Activated naive CD4-positive, alpha-beta T cell treated with anti-CD3 and anti-CD28 coated beads, Interleukin-2, amount 50 U/mL, for 16 hours (primary cell): ENCODE results near the gene IER3.
A peak's percentile ranks its signal among the peaks of the same experiment; 100 is the strongest.
"Not testable (repeated sequence)": the region's sequence is repeated elsewhere in the genome, so short reads cannot be mapped to it uniquely, and the experiment has no call there.

Experiments
- DNase-seq: peaks from one replicate; pipeline ENCODE4 v3.0.0-alpha.2; 2020

IER3 gene

DNA sequence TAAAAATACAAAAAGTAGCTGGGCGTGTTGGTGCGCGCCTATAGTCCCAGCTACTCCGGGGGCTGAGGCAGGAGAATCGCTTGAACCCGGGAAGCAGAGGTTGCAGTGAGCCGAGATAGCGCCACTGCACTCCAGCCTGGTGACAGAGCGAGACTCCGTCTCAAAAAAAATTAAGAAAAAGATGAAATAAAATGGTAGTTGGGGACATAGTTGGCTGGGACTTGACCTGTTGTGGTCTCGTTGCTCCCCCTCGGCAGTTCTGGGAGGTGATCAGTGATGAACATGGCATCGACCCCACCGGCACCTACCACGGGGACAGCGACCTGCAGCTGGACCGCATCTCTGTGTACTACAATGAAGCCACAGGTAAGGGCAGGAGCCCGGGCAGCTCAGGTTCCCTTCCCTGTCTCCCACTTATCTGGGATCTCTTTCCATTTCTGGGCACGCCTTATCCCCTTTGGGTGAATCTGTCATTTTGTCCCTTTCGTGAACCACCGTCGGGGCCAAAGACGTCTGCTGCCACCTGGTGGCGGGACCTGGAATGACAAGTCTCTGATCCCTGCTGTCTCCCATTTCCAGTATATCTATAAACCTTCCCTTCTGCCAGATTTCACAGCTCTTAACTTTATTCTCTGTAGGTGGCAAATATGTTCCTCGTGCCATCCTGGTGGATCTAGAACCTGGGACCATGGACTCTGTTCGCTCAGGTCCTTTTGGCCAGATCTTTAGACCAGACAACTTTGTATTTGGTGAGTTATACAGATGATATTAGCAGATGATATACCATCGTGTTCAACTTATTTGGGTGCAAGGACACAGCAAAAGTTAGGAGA, 21.9 kb downstream of the IER3 start:
- peak; percentile 80 for DNase-seq

DNA sequence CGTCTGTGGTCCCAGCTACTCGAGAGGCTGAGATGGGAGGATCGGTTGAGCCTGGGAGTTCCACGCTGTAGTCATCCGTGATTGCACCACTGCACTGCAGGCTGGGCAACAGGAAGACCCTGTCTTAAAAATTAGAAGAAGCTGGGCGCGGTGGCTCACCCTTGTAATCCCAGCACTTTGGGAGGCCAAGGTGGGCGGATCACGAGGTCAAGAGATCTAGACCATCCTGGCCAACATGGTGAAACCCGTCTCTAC, 22.4 kb downstream of the IER3 start:
- DNase-seq, result peak; percentile 23

DNA sequence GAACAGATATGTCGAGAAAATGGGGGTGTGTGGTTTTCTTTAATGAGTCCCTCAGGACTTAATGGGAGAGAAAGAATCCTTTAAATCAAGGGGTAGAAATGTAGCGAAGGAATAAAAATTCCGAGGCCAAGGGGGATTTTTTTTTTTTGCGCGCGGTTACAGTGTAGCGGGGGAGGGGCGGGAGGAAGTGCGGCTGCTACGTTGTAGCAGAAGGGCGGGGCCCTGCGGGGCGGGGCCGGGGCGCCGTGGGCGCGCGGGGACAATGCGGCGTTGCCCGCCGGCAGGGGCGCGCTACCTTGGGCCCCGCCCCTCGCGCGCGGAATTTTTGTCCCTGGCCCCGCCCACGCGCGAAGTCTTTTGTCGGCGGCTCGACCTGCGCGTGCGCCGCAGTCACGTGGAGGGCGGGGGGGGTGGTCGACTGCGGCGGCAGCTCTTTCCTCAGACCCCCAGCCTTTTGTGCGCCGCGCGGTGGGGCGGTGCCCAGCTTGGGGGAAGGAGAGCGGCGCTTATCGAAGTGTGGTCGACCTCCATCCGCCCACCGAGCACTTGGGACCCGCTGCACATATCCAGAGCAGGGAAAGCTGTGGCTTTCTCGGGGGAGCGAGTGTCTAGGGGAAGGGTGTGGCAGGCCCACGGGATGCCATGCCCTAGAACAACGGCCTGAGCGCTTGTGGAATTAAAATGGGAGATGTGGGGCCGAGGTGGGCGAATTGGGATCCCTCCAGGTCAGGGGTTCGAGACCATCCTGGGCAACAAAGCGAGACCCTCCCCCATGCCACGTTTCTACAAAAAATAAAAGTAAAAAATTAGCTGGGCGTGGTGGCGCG, 22.9 kb downstream of the IER3 start:
- peak; percentile 98 for DNase-seq

DNA sequence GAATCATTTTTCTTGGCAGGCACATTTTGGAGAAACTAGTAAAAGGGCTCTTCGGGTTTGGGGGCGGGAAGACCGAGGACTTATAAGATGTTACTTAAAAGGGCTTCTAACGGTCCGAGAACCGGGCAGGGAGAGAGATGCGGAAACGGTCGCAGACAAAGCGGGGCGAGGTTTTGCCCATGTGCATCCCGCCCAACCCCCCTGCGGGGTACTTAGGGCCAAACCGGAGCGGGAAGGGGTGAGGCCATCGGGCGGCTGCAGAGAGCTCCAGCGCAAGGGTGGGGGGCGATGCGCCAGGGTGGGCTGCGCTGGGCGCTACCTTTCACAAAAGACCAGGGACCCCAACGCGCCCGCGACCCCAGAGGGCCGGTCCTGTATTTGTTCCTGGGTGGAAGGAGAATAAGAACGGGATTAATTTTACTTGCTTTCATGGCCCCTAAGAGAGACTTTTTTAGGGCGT, 23.6 kb downstream of the IER3 start:
- DNase-seq, result peak; percentile 75

DNA sequence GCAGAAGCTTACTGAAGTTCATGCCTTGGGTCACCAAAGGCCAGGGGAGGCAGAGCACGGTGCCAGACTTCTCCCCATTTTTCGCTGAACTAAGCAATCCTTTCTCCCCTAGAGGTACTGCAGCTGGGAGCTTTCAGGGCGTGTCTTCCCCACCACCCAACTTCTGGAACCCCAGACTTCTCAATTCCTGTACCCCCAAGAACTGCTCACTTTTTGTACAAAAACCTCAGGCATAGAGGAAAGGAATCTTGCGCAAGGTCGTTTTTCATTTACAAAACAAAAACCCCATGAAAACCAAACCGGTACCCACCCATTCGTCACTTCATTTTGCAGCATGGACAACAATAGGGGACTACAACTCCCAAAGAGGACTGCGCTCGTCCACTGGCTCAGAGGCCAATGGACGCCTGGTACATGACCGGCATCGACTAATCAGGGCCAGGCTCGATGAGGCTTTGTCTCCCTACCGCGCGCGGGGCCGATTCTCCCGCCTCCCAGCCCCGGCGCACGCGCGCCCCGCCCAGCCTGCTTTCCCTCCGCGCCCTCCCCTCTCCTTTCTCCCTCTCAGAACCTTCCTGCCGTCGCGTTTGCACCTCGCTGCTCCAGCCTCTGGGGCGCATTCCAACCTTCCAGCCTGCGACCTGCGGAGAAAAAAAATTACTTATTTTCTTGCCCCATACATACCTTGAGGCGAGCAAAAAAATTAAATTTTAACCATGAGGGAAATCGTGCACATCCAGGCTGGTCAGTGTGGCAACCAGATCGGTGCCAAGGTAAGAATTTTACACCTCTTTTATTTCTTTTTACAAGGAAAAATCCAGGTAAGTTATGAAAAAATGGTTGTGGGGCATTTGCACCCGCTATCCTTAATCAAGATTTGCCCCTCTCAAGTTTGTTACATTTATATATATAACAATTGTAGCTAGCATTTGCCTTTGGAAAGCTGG, 24.3 kb downstream of the IER3 start, which contains the start of gene TUBB:
TUBB (plus strand) TSS at position 562 of the 947 bp plus-strand sequence; CDS start at position 717, 155 bp downstream.
- peak; percentile 95 for DNase-seq

DNA sequence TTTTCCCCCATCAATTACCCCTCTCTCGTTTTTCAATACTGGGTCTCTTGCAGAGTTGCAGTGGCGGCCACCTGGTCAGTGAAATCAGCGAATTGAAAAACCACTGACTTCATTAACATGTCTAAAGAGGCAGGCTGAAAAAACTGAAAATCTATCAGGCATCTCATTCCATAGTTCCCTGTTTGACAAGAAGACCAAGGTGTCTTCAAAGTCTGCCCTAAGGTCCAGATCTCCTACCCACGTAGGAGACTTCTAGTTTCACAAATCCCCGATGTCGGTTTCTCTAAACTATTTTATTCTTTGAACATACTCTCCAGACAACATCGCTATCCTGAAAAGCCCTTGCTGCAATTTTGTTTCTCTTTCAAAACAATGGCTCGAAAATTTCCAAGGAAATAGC, 25.0 kb downstream of the IER3 start:
- no peak for DNase-seq

DNA sequence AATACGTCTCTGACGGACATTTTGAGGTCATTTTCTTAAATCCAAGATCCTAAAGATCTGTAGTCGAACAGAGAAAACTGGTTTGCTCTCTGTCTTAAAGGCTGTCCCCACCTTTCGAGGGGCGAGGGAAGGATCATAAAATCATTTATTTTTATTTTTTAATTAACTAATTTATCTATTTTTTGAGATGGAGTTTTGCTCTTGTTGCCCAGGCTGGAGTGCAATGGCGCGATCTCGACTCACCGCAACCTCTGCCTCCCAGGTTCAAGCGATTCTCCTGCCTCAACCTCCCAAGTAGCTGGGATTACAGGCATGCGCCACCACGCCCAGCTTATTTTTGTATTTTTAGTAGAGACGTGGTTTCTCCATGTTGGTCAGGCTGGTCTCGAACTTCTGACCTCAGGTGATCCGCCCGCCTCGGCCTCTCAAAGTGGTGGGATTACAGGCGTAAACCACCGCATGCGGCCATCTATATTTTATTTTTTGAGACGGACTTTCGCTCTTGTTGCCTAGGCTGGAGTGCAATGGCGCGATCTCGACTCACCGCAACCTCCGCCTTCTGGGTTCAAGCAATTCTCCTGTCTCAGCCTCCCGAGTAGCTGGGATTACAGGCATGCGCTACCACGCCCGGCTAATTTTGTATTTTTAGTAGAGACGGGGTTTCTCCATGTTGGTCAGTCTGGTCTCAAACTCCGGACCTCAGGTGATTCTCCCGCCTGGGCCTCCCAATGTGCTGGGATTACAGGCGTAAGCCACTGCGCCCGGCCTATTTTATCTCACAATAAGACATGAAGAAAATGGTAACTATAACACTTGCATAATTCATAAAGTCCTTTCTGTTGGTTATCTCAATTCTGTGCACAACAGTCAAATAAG, 26.3 kb downstream of the IER3 start:
- DNase-seq, result not testable (repeated sequence)

DNA sequence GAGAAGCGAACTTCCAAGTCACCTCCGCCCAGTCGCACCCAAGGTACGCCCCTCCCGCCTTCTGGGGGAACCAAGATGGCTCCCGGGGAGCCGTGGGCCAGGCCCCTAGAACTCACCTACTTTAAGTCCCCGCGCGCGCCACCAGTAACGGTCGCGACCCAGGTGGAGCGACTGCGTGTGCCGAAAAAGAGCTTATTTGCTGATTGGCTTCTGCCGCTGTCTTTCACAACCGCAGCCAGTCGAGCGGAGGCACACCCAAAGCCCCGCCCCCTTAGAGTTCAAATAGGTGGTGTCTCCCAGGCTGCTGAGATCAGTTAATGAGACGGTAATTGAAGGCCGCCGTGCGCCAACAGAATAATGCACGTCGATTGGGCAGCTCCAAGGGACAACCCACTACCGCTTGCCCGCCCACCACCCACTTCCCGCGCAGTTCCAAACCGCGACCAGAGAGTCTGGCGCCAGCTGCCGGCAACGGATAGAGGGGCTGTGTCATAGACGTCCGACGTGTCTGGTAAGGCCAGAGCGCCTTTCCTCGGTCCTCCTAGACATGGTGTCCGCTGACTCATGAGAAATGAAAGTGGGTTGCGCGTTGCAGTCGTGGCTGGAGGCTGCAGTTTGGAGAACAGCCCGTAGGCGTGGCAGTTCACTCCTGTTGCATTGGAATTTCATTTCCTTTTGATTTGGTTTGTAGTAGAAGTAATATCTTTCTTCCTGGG, 27.1 kb downstream of the IER3 start, which contains the start of gene MDC1:
MDC1 (minus strand) TSS at position 153 of the 716 bp plus-strand sequence. CDS start 2,106 bp downstream, outside the sequence.
- DNase-seq, result peak; percentile 99

DNA sequence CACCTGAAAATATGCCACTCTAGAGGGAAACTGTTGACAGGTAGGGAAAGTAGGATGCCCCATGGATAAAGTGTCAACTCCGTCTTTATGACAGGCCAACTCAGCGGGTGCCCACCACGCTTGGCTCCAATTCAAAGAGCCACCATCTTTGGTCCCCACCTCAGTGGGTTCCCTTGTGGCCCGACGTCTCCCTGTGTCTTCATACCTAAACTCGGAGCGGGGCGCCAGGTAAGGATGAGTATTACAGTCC, 27.5 kb downstream of the IER3 start:
- no peak for DNase-seq

DNA sequence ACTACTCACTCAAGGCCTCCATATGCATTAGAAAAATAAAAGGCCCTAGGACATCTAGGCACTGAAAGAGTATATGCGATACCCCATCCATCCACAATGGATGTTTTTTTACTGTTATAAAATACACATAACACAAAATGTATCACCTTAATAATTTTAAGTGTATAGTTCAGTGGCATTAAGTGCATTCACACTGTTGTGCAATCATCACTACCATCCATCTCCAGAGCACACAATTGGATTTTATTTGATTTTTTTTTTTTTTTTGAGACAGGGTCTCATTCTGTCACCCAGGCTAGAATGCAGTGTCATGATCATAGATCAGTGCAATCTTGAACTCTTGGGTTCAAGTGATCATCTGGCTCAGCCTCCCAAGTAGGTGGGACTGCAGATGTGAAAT, 30.1 kb downstream of the IER3 start:
- DNase-seq, result no peak

DNA sequence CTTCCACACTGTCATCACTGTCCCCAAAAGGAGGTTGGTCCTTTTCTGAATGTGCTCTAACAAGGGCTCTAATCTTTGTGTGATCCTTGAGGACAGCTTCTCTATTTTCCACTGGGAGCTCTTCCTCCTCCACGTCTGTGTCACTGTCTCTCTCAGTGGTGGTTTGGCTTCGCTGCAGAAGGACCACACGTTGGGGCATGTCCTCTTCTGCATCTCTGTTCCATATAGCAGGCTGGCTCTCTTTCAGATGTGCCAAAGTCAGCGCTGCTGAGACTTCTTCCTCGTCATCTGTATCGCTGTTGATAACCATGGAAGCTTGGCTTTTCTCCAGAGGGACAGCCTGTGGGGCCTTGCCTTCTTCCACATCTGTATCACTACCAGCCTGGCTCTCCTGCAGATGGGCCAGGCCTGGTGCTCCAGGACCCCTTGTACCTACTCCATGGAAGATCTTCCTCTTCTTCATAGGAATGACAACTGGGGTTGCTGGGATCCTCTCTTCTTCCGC, 31.9 kb downstream of the IER3 start:
- no peak for DNase-seq

DNA sequence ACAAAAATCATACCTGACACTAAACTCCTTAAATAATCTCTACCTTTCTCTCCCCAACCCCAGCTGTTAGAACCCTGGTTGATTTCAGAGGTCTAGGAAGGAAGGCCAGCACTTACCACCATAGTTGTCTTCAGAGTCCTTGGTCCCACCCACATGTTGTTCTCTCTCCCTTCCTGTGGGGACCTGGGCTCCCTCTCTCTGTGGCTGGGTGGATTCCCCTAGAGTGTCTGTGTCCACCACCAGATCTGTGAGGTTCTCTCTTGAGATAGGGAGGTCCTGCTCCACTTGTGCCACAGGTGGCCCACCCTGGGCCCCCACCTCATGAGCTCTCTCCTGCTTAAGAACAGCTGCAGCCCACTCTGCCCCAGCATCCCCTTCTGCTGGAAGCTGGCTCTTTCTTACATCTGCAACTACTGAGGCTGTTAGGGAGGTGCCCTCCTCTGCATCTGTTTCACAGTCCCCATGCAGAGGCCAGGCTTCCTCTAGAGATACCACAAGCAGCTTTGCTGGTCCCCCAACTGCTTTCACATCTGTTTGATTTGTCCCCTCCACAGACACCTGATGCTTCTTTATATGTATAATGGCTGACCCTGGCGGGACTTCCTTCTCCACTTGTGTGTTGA, 32.5 kb downstream of the IER3 start:
- no peak for DNase-seq

DNA sequence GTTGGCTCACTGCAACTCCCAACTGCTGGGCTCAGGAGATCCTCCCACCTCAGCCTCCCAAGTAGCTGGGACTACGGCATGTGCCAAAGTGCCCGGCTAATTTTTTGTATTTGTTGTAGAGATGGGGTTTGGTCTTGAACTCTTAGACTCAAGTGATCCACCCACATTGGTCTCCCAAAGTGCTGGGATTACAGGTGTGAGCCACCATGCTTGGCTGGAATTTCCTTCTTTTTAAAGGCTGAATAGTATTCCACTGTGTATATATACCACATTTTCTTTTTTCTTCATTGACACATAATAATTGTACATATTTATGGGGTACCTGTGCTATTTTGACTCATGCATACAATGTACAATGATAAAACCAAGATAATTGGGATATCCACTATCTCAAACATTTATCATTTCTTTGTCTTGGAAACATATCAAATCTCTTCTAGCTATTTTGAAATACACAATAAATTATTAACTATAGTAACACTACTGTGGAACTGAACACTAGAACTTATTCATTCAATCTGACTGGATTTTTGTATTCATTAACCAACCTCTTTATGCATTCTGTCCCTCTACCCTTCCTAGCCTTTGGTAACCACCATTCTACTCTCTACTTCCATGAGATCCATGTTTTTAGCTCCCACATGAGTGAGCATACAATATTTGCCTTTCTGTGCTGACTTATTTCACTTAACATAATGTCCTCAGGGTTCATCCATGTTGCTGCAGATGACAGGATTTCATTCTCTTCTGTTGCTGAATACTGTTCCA, 35.1 kb downstream of the IER3 start:
- no peak for DNase-seq

DNA sequence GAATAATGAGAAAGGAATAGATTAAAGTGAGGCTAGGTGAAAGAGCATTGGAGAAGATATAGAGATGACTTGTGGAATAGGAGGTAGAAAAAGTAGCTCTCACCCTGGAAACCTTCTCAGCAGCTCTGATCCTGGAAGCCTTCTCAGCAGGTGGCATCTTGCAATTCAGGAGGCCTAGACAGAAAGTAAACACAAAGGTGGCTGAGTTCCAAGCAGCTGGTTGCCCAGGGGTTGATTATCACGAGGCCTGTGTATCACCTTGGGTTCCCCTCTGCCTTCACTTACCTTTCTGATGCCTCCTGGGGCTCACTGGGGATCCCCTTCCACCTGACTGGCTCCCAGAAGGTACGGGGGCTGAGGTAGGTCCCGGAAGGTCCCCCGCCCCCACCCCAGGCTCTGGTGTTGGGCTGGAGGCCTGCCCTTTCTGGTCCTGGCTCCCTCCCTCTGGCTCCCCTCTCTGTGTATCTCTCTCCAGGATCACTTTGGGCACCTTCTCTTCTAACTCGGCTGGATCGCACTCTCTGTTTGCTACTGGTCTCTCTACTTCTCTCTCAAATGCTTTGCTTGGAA, 37.0 kb downstream of the IER3 start:
- DNase-seq, result no peak

DNA sequence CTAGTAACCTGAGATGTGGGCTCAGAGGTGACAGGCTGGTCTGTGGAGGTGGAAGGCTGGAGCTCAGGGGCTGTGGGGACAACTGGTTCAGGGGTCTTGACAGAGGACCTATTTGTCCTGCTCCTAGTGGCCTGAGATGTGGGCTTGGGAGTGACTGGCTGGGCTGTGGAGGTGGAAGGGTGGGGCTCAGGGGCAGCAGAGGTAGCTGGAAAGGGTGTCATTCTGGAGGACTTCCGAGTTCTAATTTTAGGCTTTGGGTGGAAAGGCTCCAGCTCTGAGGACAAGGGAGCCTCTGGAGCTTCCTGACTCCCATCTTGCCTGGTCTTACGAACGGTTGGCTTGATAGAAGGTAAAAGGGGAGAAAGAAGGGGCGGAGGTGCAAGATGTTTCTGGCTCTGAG, 38.7 kb downstream of the IER3 start:
- no peak for DNase-seq

DNA sequence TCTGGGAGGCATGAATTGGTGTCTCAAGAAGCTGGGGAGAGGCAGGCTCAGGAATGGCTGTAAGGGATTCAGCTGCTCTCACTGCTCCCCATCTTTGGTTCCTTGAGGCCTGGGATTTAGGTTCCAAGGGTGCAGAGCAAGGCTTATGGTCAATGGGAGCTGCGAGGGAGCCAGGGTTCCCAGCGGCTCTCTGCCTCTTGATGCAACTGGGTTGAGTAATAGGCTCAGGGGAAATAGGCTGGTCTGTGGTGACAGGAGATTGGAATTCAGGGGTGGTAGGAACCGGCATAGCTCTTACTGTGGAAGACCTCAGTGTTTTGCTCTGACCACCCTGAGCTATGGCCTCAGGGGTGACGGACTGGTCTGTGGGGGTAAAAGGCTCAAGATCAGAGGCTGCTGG, 40.5 kb downstream of the IER3 start:
- no peak for DNase-seq

DNA sequence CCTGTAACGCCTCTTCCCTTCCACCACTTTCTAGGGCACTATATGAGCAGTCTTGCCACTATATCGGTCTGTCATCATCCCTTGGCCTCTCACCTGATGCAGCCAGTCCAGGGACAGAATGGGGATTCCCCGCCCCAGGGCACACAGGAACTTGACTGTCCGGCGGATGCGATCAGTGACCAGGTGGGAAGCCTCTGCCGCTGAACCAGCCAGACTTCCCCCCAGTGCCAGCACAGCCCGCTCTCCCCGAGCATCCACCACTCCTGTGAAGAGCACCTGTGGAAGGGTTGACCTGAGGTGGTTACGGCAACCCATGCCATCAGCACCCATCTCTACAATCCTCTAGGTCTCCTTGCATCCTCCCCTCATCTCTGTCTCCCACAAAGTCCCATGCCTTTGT, 41.3 kb downstream of the IER3 start:
- no peak for DNase-seq

DNA sequence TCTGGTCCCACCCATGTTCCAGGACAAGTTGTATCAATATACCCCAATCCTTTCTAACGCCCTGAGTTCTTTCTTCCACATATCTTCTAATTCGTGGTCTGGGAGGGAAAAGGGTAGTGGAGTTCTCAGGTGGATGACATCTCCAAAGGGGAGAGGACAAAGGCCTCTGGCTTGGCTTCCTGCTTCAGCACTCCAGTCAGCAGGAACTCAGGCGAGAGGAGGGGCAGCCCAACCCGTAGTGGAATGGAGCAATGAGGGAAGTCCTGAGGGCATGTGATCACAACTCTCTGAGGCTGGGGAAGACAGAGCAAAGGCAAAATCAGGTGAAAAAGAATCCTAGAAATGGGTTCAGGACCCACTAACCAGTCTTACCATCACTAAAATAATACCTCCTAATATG, 44.0 kb downstream of the IER3 start:
- DNase-seq, result no peak

DNA sequence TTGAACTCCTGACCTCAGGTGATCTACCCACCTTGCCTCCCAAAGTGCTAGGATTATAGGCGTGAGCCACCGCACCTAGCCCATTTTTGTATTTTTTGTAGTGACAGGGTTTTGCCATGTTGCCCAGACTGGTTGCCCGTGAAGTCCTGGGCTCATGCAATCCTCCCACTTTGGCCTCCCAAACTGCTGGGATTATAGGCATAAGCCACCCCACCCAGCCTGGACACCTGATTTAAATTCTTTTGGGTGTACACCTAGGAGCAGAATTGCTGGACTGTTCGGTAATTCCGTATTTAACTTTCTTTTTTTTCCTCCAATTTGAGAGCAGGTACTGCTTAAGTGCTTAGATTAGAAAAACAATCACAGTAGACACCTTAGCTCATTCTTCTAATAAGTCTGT, 47.9 kb downstream of the IER3 start:
- DNase-seq, result no peak
